ENCODE measurements around the gene MANF.

- TF ChIP-seq CTCF (conservative IDR thresholded peaks at IDR 0.05 in 1 of 2, IDR thresholded peaks at IDR 0.05 in 1 of 2; ENCODE audit: extremely low read depth in 1 of 2, insufficient read depth in 1 of 2, low read depth in 1 of 2, low read length in 2 of 2) = no peak
- no peak for TF ChIP-seq EZH2 (IDR thresholded peaks at IDR 0.05; ENCODE audit: borderline replicate concordance, low read length)
Observed at GRCh38 chr3:51395493-51396213, 10.6 kb downstream of the MANF start.

All from mammary epithelial cell (primary cell).